Measurements from ENCODE around the gene STXBP5. TPM values are rescaled to one million over a fixed set of nuclear protein-coding genes. Genes with fewer than 3 reads are reported as not detected.

STXBP5 gene
- total and polyA plus RNA-seq, 2 of the 13 experiments (the other 11 are each of a cell fraction or from before 2014, with no cell fraction given): 8.8 to 19.4 TPM

GRCh38 chr6:147192278-147192911 is 11.8 kb upstream of the STXBP5 start (continued):
- TF ChIP-seq, protein P1, sequence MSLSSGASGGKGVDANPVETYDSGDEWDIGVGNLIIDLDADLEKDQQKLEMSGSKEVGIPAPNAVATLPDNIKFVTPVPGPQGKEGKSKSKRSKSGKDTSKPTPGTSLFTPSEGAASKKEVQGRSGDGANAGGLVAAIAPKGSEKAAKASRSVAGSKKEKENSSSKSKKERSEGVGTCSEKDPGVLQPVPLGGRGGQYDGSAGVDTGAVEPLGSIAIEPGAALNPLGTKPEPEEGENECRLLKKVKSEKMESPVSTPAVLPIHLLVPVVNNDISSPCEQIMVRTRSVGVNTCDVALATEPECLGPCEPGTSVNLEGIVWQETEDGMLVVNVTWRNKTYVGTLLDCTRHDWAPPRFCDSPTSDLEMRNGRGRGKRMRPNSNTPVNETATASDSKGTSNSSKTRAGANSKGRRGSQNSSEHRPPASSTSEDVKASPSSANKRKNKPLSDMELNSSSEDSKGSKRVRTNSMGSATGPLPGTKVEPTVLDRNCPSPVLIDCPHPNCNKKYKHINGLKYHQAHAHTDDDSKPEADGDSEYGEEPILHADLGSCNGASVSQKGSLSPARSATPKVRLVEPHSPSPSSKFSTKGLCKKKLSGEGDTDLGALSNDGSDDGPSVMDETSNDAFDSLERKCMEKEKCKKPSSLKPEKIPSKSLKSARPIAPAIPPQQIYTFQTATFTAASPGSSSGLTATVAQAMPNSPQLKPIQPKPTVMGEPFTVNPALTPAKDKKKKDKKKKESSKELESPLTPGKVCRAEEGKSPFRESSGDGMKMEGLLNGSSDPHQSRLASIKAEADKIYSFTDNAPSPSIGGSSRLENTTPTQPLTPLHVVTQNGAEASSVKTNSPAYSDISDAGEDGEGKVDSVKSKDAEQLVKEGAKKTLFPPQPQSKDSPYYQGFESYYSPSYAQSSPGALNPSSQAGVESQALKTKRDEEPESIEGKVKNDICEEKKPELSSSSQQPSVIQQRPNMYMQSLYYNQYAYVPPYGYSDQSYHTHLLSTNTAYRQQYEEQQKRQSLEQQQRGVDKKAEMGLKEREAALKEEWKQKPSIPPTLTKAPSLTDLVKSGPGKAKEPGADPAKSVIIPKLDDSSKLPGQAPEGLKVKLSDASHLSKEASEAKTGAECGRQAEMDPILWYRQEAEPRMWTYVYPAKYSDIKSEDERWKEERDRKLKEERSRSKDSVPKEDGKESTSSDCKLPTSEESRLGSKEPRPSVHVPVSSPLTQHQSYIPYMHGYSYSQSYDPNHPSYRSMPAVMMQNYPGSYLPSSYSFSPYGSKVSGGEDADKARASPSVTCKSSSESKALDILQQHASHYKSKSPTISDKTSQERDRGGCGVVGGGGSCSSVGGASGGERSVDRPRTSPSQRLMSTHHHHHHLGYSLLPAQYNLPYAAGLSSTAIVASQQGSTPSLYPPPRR (CRISPR knock-in tag; IDR thresholded peaks at IDR 0.05; ENCODE audit: borderline replicate concordance): peak; percentile 91; the same call in 1 of the 2 replicates
- no peak for TF ChIP-seq ZNF430 (CRISPR knock-in tag; IDR thresholded peaks at IDR 0.05)
- peak; percentile 89 for TF ChIP-seq ISL2 (CRISPR knock-in tag; IDR thresholded peaks at IDR 0.05)
- TF ChIP-seq, protein P2, sequence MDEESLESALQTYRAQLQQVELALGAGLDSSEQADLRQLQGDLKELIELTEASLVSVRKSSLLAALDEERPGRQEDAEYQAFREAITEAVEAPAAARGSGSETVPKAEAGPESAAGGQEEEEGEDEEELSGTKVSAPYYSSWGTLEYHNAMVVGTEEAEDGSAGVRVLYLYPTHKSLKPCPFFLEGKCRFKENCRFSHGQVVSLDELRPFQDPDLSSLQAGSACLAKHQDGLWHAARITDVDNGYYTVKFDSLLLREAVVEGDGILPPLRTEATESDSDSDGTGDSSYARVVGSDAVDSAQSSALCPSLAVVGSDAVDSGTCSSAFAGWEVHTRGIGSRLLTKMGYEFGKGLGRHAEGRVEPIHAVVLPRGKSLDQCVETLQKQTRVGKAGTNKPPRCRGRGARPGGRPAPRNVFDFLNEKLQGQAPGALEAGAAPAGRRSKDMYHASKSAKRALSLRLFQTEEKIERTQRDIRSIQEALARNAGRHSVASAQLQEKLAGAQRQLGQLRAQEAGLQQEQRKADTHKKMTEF (CRISPR knock-in tag; IDR thresholded peaks at IDR 0.05): peak; percentile 96
- peak; percentile 75 for TF ChIP-seq HDAC1 (CRISPR knock-in tag; IDR thresholded peaks at IDR 0.05)
- no peak for TF ChIP-seq ATM (IDR thresholded peaks at IDR 0.05; ENCODE audit: borderline replicate concordance)
- TF ChIP-seq ASH2L (IDR thresholded peaks at IDR 0.05; ENCODE audit: insufficient read length, low read depth, low read length): no peak
- no peak for TF ChIP-seq SMYD3 (CRISPR knock-in tag; IDR thresholded peaks at IDR 0.05)
- TF ChIP-seq, protein P3, sequence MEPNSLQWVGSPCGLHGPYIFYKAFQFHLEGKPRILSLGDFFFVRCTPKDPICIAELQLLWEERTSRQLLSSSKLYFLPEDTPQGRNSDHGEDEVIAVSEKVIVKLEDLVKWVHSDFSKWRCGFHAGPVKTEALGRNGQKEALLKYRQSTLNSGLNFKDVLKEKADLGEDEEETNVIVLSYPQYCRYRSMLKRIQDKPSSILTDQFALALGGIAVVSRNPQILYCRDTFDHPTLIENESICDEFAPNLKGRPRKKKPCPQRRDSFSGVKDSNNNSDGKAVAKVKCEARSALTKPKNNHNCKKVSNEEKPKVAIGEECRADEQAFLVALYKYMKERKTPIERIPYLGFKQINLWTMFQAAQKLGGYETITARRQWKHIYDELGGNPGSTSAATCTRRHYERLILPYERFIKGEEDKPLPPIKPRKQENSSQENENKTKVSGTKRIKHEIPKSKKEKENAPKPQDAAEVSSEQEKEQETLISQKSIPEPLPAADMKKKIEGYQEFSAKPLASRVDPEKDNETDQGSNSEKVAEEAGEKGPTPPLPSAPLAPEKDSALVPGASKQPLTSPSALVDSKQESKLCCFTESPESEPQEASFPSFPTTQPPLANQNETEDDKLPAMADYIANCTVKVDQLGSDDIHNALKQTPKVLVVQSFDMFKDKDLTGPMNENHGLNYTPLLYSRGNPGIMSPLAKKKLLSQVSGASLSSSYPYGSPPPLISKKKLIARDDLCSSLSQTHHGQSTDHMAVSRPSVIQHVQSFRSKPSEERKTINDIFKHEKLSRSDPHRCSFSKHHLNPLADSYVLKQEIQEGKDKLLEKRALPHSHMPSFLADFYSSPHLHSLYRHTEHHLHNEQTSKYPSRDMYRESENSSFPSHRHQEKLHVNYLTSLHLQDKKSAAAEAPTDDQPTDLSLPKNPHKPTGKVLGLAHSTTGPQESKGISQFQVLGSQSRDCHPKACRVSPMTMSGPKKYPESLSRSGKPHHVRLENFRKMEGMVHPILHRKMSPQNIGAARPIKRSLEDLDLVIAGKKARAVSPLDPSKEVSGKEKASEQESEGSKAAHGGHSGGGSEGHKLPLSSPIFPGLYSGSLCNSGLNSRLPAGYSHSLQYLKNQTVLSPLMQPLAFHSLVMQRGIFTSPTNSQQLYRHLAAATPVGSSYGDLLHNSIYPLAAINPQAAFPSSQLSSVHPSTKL (CRISPR knock-in tag; IDR thresholded peaks at IDR 0.05): peak; percentile 99
- peak; percentile 62; the same call in 1 of the 2 replicates for TF ChIP-seq ZNF24 (IDR thresholded peaks at IDR 0.05)
- TF ChIP-seq FOXM1 (CRISPR knock-in tag; IDR thresholded peaks at IDR 0.05): no peak
- no peak for TF ChIP-seq HDAC6 (IDR thresholded peaks at IDR 0.05; ENCODE audit: low read depth, low read length)
- no peak for TF ChIP-seq HNRNPUL1 (IDR thresholded peaks at IDR 0.05; ENCODE audit: low read depth, low read length)
- TF ChIP-seq ZNF326 (CRISPR knock-in tag; IDR thresholded peaks at IDR 0.05; ENCODE audit: borderline replicate concordance): no peak
- no peak for TF ChIP-seq ZNF383 (CRISPR knock-in tag; IDR thresholded peaks at IDR 0.05; ENCODE audit: borderline replicate concordance)
- peak; percentile 70; the same call in 1 of the 2 replicates for TF ChIP-seq PITX1 (CRISPR knock-in tag; IDR thresholded peaks at IDR 0.05)
- TF ChIP-seq ZMYM4 (CRISPR knock-in tag; IDR thresholded peaks at IDR 0.05): peak; percentile 79
- 0 out of 2 replicates have a peak, but pooled peaks have one; percentile 37 for TF ChIP-seq ZNF232 (CRISPR knock-in tag; IDR thresholded peaks at IDR 0.05; ENCODE audit: borderline replicate concordance)
- TF ChIP-seq CBX2 (IDR thresholded peaks at IDR 0.05; ENCODE audit: low read depth, low read length): no peak
- 0 out of 2 replicates have a peak, but pooled peaks have one; percentile 26 for TF ChIP-seq CBX2 (CRISPR knock-in tag; IDR thresholded peaks at IDR 0.05; ENCODE audit: low read depth)
- no peak for TF ChIP-seq ZNF143 (CRISPR knock-in tag; IDR thresholded peaks at IDR 0.05)
